ENCODE data around the gene BLTP2.
A peak's percentile ranks its signal among the peaks of the same experiment; 100 is the strongest.

BLTP2 gene

DNA sequence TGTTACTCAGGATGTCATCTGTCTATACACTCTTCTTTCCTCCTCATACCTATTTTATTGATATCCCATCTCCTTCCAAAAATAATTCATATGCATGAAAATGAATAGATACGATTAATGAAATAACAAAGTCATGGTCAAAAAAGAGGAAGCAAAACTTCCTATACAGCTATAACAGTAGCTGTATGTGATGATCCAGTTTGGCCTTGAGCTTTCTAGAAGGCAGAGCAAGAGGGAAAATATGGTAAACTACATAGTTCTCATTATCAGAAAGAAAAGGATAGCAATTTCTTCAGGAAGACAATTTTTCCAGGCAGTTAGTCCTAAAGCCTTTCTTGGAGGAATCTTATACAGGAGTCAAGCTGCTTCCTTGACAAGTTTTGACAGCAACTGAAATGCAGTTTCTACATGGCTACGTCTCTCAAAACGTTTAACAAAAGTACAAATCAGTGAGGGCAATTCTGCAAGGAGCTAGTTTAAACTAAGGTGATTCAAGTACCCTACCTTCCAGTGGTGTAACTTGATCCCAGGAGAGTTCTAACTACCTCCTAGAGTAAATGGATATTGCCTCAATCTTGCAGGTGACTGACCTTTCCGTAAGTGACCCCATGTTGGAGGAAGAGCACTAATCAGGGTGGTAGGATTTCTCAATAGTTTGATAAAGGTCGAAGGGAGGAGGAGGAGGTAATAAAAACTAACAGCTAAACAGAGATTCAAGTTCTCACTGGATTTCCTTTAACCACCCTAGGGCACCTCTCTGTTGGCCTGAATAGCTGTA, 47.2 kb downstream of the BLTP2 start:
- peak; percentile 38 for DNase-seq
